NCI-H345 (cell line): ENCODE results near the gene VWCE.
A peak's percentile ranks its signal among the peaks of the same experiment; 100 is the strongest.

ENCODE experiments used
- DNase-seq: peaks from one replicate; lab custom pipeline; 2025; lab: John Stamatoyannopoulos, UW

VWCE gene

DNA sequence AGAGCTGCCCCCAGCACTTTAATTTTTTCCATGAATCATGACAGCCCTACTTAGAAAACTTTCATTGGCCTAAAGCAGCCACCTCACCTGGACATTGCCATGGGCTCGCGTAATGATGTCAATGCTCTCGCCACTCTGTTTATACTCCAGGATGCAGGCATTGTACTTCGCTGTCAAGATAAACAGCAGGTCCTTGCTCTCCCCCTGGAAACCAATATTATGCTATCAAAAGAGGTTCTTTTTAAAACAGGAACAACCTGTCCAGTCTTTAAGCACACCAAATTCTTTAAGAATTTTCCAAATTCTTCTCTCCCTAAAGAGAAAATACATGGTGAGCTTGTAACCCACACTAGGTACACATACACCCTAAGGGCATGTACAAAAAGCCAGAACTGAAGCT is 34.8 kb upstream of the VWCE start:
- DNase-seq, result no peak

DNA sequence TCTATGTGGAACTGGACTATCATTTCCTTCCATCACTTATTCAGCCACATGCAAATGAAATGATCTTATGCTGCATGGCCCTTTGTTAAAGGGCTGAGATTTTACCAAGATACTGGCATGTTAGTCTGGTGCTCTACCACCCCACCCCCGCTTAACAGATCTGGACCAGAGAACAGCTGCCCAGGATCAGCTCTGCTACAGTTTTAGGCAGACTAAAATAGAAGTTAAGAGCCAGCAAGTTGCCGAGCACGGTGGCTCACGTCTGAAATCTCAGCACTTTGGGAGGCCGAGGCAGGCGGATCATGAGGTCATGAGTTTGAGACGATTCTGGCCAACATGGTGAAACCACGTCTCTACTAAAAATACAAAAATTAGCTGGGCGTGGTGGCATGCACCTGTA is 33.2 kb upstream of the VWCE start:
- no peak for DNase-seq

DNA sequence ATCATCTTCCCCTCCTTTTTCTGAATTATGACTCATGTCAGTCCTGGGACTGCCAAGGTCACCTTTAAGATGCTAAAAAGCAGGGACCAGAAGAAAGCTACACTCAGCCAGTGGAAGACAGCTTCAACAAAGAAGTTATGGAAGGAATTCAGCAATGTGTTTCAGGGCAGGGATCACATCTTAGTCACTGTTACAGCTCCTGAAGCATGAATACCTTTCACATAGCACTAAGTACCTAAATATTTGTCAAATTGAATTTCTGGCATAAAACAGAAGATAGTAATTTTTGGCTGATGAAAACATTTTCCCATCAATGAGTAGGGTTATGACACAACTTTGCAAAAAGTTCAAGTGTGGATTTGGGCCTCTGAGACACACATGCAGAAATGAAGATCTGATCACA is 32.6 kb upstream of the VWCE start:
- no peak for DNase-seq

DNA sequence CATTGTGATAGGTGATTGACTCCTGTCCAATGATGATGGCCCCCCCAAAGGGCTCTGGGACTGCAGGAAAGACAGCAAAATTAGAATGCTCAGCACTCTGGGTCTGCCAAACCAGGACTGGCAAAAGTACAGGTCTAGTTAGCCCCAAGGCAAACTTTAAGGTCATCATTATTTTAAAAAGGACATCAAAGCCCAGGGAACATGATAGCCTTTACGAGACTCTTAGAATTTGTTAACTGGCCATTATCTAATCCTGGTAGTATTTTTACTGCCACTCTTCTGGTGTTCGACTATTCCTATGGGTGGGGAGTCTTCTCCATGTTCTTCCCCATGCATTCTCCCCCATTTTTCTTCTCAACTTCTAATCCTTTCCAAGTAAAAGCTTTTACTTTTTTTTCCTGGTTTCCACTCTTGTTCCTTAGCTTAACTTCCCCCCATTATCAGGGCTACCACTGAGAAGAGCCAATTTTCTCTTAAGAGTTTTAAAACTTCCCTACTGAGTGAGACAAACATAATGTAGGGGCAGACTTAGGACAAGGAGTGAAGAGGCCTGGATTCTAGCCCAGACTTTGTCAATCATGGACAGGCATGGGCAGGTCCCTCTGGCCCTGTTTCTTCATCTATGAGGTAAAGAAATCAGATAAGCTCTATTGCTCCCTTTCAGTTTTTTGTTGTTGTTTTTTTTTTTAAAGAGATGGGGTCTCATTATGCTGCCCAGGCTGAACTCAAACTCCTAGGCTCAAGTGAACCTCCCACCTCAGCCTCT is 30.7 kb upstream of the VWCE start:
- no peak for DNase-seq

DNA sequence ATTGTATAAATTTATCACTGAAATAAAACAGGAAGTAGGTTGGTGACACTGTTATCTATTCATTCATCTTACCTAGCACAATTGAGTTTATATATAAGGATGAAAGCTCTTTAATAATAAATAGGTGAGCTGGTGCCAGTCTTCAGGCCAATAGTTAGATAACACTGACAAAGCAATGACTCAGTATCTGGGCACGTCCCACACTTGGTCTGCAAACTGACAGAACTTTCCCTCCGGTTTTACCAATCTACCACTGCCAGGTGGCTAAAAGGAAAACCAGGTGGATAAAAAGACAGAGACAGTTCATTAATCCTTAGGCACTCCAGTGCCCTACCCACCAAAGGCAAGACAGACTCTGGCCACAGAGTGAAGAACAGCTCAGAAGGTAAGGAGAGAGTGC is 20.1 kb upstream of the VWCE start:
- no peak for DNase-seq

DNA sequence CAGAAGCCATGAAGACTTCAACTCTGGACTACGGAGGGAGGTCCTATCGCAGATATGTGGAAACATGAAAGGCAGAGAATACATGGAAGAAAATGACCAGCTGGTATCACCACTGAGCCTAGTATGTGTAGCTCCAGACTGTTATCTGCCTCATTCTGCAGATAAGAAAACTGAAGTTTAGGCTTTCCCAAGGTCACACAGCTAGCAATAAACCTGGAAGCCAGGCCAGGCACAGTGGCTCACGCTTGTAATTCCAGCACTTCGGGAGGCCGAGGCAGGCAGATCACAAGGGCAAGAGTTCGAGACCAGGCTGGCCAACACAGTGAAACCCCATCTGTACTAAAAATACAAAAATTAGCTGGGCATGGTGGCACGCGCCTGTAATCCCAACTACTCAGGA is 15.6 kb upstream of the VWCE start:
- DNase-seq, result no peak

DNA sequence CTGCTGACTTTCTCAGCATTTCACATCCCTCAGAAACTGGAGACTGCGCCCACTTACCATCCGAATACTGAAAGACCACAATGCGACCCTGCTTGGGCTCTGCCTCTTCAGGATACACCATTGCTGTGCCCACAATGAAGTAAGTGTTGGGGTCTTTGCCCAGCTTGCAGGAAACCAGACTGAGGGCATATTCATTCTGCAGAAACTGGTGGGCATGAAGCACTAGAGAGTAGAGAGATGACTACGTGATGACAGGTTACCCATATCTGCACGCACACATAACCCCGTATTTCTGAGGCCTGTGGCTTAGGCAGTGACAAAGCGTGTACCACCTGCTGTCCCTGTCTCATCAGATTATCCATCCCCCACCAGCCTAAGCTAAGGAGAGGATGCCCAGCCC is 14.6 kb upstream of the VWCE start:
- no peak for DNase-seq

DNA sequence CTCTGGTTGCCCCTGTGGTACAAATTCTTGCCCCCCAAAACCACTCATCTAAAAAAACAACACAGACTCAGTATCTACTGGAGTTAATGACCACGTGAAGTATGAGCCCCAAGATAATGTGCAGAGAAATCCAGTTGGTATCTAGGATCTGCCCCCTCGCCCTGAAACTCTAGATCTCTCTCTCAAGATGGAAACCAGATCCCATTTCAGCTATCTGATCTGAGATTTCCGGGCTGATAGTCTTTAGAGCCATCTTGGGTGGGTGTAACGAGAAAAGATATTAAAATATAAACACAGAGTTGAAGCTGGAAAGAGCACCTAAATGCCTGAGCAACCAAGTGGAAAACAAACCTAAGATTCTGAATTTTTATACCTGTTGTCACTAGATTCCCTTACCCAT is 14.0 kb upstream of the VWCE start:
- DNase-seq, result no peak

DNA sequence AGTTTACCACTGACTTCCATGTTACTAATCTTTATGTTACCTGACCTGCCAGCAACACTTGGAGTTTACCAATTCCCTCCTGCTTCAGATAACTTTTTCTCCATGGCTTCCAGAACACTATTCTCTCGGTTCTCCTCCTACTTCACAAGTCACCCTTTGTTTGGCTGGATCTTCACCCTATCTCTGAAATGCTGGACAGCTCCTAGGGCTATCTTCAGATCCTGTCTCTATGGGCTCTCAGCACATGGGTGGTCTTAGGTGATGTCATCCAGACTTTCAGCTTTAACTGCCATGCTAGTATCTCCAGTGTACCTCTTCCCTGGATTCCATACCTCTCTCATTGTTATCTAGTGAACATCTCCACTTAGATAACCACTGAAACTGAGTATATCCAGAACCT is 12.2 kb upstream of the VWCE start:
- no peak for DNase-seq

DNA sequence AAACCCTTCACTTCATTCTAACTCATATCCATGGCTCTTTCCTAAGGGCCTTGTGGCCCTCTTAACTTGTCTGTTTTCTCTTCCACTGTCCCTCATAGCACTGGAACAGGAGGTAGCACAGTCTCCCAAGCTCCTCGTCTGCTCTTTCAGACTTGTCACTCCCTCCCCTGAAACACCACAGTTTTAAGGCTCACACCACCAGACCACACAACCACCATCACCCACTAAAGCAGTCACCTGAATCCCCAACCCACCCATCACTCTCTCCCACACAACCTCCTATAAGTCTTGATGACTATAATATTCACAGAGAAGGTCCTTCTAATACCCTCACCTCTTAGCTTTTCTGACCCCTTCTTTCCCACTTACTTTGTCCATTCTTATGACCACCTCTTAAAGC is 11.1 kb upstream of the VWCE start:
- no peak for DNase-seq

DNA sequence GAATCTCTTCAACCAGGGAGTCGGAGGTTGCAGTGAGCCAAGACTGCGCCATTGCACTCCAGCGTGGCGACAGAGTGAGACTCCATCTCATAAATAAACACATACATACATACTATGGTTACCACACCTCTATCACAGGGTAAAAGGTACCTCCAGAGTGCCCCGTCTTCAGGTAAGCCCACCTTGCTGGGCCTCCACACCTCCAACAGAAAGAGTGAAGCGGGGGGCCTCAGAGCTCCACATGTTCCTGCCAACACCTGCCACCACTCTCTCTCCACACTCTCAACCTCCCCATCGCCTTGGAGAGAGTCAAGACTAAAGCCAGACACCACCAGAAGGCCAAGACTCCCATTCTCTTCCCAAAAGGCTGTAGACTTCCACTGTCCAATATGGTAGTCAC is 10.3 kb upstream of the VWCE start:
- DNase-seq, result no peak

DNA sequence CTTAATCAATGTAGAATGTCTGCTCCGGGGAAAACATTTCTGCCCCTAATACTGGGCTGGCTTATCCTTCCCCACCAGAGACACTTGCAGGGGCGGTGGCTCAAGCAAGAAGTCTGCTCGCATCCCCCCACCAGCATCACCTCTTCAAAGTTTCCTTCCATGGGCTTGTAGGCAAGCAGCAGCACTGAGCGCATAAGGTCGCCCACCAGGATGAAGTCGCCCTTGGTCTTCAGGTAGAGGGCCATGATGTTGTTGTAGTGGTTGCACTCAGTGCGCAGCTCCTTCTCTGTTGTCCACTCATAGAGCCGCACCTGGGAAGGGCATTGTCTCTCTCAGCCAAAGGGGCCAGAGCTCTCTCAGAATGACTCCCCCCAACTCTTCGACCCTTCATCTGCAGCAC is 8.6 kb upstream of the VWCE start:
- no peak for DNase-seq

DNA sequence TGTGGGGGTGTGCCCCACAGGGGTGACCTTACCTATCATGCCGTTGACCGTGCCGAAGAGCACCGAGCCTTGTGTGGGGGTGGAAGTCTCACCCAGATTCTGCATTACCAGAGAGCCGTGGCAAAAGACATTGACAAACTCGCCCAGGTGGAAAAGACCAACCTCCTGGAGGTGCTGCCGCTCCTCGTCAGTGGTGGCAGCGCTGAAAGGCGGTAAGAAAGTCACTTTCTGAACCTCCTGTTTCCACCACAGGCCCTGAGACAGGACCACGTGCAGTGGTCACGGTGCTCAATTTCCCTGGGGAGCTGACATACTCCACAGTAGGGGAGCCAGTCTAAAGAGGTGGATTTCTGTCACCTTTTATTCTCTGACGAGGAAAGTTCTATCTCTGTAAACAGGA is 7.4 kb upstream of the VWCE start:
- no peak for DNase-seq

DNA sequence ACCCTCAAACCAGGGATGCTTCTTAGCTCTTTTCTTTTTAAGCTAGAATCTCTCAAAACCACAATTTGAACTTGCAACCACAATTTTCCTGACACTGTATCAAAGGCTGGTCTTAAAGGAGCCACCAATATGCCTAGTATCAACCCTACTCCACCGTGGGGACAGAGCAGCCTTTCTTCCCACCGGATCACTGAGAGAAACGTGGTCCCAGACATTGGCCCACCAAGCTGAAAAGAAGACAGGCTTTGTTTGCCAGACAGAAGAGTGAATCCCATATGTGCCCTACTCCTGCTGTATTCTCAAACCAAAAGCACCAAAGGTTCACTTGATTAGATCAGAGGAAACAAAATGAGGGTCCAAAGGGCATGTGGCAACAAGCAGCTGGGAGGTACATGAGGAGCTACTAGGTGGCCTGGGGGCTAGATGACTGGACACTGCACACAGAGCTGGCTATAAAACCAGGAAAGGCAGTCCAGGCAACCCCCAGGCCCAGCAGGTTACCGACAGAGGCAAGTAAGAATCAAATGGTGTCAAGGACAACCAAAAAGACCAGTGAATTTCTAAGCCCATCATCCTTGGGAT is 3.6 kb upstream of the VWCE start:
- no peak for DNase-seq

DNA sequence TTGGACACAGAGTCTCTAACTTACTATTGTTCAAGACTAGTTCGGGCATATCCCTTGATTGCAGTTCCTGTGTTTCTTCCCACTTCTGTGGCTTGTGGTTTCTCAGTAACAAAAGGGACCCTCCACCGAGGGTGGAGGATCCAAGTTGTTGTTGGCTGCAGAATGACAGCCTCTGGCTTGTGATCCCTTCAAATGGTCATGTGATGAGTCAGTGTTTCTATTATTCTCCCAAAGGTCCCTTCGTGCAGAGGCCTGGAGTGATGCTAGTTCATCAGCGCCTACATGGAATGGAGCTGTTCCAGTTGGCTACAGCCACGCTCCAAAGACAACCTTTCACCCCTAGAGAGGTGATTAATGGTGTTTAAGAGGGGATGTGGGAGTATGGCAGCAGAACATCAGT is 2.6 kb upstream of the VWCE start:
- DNase-seq, result no peak

DNA sequence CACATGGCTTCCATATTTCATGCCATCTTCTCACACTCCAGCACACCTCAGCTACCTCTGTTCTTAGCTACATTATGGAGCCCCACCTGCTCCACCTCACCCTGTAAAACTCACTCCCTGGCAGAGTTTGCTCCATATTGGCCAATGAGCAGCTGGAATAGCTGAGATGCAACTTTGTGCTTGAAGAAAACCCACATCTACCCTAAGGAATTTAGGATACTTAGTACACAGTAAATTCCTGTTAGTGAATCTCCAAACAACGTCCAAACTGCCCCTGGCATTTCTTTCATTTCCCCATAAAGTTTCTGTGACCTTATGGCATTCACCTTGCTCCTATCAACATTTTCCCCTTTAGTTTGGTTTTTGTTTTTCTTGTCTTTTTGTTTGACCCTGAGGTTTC is 2.2 kb upstream of the VWCE start:
- no peak for DNase-seq

DNA sequence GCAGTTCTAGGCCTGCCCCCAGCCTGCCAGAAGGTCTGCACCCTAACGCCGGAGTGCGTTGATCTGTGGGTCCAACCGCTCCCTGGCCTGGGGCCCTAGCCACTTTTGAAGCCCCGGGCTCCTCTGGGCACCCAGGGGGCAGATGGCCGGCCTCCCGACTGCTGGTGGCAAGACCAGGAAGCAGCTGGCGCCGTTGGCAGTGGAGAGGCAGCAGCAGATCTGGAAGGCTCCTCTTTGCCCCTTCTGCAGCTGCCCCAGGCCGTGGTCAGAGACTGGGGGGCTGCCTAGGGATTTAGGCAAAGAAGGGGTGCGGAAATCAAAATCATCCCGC is 445 bp upstream of the VWCE start:
- DNase-seq, result no peak

DNA sequence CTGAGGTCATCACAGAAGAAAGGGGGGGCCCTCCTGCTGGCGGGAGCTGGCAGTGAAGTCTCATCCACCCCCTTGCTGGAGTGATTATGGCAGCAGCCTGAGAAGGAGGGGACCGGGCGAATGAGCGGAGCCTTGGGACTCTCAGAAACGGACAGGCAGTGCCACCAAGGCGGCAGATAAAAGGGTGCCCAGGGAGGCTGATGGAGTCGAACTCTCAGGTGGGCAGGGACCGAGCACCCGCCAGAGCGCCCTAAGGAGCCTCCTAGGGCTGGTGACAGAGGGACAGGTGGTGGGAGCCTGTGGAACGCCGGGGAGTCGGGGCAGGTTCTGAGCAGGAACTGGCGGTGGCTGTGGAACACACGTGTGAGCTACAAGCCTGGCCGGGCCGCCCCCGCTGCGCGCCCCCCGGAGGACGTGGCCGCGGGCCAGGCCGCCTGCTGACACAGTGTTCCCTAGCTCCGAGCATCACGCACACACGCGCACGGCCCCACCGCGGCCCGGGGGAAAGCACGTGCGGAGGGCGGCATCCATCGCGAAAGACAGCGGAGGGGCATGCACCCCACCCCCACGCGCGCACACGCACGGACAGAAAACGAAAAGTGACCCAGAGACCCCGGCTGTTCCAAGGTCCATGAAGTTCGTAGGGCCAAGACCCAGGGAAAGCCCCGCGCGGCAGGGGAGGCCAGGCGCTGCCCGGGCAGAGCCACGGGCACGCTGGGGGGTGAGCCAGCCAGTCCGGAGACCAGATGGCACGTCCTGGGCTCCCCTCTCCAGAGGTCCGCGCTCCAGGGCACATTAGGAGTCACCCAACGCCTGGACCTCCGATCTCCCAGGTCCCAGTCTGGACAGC is 1.0 kb downstream of the VWCE start:
- DNase-seq, result peak; percentile 82

DNA sequence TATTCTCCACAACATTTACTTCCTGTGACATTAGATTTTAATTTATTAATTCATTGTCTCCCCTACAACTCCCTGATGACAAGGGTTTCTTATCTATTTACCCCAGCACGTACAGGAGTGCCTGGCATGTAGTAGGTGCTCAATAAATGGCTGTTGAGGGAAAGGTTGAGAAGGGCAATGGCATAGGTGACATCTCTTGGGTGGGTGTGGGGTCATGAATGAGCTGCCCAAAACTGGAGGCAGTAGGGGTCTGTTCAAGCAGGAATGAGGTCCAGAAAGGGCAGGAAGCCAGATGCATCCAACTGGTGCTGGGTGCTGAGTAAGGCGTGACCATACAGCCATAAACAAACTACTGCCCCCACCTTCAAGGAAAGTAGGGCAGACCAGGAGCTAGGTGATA is 2.8 kb downstream of the VWCE start:
- DNase-seq, result no peak

DNA sequence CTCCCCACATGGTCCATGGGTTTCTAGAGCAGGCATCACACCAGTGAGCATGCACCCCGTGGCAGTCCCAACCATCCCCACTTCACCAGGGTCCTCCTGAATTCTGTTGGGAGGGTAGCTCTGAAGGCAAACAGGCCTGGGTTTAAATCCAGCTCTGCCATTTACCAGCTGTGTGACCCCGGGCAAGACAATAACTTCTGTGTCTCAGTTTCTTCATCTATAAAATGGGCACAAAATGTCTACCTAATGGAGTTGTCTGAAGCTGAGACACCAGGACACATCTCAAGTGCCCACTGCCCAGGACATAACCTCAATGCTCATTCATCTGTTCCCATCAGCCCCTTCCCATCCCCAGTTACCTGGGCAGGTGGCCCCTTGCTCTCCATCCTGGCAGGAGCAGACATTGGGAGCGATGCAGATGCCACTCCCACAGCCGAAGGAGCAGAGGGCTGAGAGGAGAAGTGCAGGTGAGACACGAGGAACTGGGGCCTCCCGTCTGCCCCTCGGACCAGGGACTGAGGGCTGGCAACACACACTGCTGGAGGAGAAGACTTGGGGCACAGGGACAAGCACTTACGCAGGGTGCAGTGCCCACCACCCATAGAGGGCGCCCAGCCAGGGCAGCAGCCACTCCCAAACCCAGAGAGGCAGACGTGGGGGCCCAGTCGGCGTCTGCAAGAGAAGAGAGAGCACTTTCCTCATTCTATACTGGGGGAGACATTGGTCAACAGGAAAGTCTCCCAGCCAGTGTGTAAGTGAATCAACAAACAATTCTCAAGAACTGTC is 4.0 kb downstream of the VWCE start:
- no peak for DNase-seq

DNA sequence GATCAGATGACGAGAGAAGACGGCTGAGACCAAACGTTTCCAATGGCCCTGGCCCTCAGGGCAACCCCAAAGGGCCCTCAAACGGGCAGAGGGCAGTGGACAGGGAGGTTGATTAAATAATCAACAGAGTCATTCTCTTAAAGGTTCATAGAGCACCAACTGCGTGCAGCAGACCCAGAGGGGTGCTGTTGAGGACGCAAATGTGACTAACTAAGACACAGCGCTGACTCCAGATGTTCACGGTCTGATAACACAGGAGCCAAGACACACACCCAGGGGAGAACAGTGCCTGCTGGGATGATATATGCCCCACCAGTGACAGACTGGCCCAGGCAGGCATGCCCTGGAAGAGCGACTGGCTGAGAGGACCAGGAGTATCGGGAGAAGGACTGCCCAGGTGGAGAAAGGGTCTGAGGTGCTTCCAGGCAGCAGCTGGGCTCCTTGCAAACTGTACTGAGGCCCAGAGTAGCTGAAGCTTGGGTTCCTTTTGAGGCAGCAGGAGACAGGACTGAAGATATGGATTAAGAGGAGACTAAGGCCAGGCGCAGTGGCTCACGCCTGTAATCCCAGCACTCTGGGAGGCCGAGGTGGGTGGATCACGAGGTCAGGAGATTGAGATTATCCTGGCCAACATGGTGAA is 7.7 kb downstream of the VWCE start:
- DNase-seq, result no peak

DNA sequence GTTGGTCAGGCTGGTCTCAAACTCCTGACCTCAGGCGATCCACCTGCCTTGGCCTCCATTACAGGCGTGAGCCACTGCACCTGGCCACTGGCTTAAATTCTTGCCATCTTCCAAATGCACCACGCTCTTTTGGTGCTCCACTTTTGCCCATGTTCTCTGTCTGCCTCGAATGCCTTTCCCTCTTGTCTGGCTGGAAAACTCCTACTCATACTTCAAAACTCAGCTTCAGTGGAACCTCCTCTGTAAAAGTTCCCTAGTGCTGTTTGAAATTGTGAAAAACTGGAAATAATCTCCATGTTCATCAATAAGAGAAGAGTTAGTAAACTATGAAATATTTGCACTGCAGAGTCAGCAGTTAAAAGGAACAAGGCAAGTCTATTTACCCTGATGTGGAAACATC is 11.5 kb downstream of the VWCE start:
- no peak for DNase-seq
